ENCODE results near the gene CHERP. TPM values are rescaled to one million over a fixed set of nuclear protein-coding genes. Genes with fewer than 3 reads are reported as not detected.

Gene CHERP
- total and polyA plus RNA-seq, 2 of the 13 experiments (the other 11 are each of a cell fraction or from before 2014, with no cell fraction given), result 4.3 to 5.4 TPM

DNA sequence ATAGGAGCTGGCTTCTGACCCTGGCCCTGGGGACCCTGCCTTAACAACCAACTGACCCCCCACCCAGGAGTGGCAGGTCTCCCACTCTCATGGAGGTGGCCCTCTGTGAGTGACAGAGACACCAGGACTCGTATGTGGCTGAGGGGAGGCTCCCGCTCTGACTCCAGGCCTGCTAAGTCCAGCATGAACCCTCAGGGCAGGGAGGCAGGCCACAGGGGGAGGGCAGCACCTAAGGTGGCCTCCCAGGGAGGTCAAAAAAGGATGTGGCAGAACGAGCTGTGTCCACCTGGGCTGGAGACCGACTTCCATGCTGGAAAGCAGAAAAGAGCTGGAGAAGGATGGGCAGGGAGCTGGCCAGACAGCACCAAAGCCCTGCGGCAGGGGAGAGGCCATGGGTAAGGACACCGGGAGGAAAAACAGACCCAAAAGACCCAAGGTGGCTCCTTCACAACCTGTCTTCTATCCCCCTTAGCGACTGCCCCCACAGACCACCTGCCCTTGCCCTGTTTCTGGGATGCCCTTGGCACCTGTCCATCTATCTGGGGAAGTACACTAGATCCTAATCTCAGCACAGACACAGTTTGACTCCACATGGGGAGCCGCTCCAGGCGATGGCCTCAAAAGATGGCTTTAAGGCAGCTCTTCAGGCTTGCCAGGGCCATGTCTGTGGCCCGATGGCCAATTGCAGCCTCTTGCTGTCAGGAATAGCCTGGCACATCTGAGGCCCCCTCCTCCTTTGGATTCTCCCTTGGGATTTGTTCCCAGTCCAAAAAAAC is 40.4 kb upstream of the CHERP start:
- WGBS (ENCODE audit: low lambda C conversion rate), result 96% methylated on average over 8 of the region's 10 CpGs

More for the DNA sequence above, 40.4 kb upstream of the CHERP start:
- H3K4me1 ChIP-seq (ENCODE audit: insufficient read depth, low read length), result peaks cover 16% of the 10 kb centered on the region
- H3K27ac ChIP-seq (ENCODE audit: extremely low read length, insufficient read depth, low read length), result no peak overlapping the region
- H3K4me3 ChIP-seq (replicated peaks in 1 of 3; ENCODE audit: insufficient read depth in 1 of 3, low read depth in 2 of 3, low read length in 3 of 3), result no peak overlapping the region
- H3K36me3 ChIP-seq (replicated peaks in 1 of 2; ENCODE audit: control insufficient read depth in 1 of 2, insufficient read depth in 2 of 2, low read length in 2 of 2), result peaks cover 3 to 14% of the 10 kb centered on the region in 2 experiments; a peak in 4 of 5 replicates
- POLR2A ChIA-PET, result no interaction called here
- H3K79me2 ChIP-seq (ENCODE audit: insufficient read depth, low read length), result peaks cover 72% of the 10 kb centered on the region
- intact Hi-C loops (cut with micrococcal nuclease; ENCODE audit: unreplicated experiment) (no loop called here), in situ Hi-C loops (cut with HindIII; ENCODE audit: extremely low pct_ligation_motif_present, low pct_unique_long_range_greater_than_20kb) (no loop called here)
- no peak for ATAC-seq
- no peaks in the 10 kb centered on the region for H3K9me3 ChIP-seq (ENCODE audit: low read length)
- H3K4me2 ChIP-seq (ENCODE audit: low read depth, low read length), result no peak overlapping the region
- H3K9ac ChIP-seq (ENCODE audit: insufficient read depth, low read depth, low read length), result no peak overlapping the region
- no peak for DNase-seq (ENCODE audit: low spot score)
- TF ChIP-seq, protein P1, sequence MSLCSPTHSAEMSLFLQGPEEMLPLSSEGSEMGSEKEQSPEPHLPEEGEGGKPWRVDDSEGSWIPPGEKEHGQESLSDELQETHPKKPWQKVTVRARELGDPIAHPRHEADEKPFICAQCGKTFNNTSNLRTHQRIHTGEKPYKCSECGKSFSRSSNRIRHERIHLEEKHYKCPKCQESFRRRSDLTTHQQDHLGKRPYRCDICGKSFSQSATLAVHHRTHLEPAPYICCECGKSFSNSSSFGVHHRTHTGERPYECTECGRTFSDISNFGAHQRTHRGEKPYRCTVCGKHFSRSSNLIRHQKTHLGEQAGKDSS (CRISPR knock-in tag; IDR thresholded peaks at IDR 0.05; ENCODE audit: borderline replicate concordance, low read depth), result no peak
- TF ChIP-seq ZNF788 (CRISPR knock-in tag; IDR thresholded peaks at IDR 0.05; ENCODE audit: borderline replicate concordance) (no peak), ZSCAN25 (CRISPR knock-in tag; IDR thresholded peaks at IDR 0.05) (no peak), NCOR1 (IDR thresholded peaks at IDR 0.05; ENCODE audit: borderline replicate concordance, low read length) (no peak), HNRNPL (IDR thresholded peaks at IDR 0.05; ENCODE audit: low read depth, low read length) (no peak), CBFB (CRISPR knock-in tag; IDR thresholded peaks at IDR 0.05) (no peak), POLR2G (IDR thresholded peaks at IDR 0.05; ENCODE audit: low read depth, low read length) (no peak), PCBP1 (IDR thresholded peaks at IDR 0.05; ENCODE audit: borderline replicate concordance, low read depth, low read length) (no peak), RBFOX2 (IDR thresholded peaks at IDR 0.05; ENCODE audit: low read depth, low read length) (no peak), RNF219 (CRISPR knock-in tag; IDR thresholded peaks at IDR 0.05) (no peak), ZNF33A (CRISPR knock-in tag; IDR thresholded peaks at IDR 0.05; ENCODE audit: borderline replicate concordance) (no peak)
- TF ChIP-seq, protein P2, sequence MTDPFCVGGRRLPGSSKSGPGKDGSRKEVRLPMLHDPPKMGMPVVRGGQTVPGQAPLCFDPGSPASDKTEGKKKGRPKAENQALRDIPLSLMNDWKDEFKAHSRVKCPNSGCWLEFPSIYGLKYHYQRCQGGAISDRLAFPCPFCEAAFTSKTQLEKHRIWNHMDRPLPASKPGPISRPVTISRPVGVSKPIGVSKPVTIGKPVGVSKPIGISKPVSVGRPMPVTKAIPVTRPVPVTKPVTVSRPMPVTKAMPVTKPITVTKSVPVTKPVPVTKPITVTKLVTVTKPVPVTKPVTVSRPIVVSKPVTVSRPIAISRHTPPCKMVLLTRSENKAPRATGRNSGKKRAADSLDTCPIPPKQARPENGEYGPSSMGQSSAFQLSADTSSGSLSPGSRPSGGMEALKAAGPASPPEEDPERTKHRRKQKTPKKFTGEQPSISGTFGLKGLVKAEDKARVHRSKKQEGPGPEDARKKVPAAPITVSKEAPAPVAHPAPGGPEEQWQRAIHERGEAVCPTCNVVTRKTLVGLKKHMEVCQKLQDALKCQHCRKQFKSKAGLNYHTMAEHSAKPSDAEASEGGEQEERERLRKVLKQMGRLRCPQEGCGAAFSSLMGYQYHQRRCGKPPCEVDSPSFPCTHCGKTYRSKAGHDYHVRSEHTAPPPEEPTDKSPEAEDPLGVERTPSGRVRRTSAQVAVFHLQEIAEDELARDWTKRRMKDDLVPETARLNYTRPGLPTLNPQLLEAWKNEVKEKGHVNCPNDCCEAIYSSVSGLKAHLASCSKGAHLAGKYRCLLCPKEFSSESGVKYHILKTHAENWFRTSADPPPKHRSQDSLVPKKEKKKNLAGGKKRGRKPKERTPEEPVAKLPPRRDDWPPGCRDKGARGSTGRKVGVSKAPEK (CRISPR knock-in tag; IDR thresholded peaks at IDR 0.05; ENCODE audit: borderline replicate concordance), result no peak
- TF ChIP-seq, protein P3, sequence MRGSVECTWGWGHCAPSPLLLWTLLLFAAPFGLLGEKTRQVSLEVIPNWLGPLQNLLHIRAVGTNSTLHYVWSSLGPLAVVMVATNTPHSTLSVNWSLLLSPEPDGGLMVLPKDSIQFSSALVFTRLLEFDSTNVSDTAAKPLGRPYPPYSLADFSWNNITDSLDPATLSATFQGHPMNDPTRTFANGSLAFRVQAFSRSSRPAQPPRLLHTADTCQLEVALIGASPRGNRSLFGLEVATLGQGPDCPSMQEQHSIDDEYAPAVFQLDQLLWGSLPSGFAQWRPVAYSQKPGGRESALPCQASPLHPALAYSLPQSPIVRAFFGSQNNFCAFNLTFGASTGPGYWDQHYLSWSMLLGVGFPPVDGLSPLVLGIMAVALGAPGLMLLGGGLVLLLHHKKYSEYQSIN (CRISPR knock-in tag; IDR thresholded peaks at IDR 0.05; ENCODE audit: borderline replicate concordance), result no peak
- CTCF ChIA-PET (ENCODE audit: low intra/inter-chr PET ratio, low total read pairs), result no interaction called here
- FAIRE-seq, result no peak
- BruUV-seq (replicated peaks), result no TSS peak
- no peak overlapping the region for H2AFZ ChIP-seq (ENCODE audit: low read length)
- peaks cover 21% of the 10 kb centered on the region; the same call in 1 of the 2 replicates for H4K20me1 ChIP-seq (ENCODE audit: insufficient read depth, low read length)
- H3K27me3 ChIP-seq (ENCODE audit: control insufficient read depth in 1 of 2, insufficient read depth in 2 of 2, low read length in 2 of 2), result no peaks in the 10 kb centered on the region

Data from HepG2 (cell line).